Heart left ventricle (tissue), 16 donors: ENCODE measurements around the gene EEIG1. TPM values are rescaled to one million over a fixed set of nuclear protein-coding genes. Genes with fewer than 3 reads are reported as not detected.

Experiments
- ATAC-seq, 4 donors: fragments of 200-7000 bp; cut with Tn5 transposase; one replicate each; pipeline ENCODE4 v1.9.1; 2020 to 2022; ENCODE audit warnings: moderate library complexity in 4 of 4, mild to moderate bottlenecking in 3 of 4, moderate number of reproducible peaks in 1 of 4
- DNase-seq, 5 donors: peaks; one replicate each; pipeline ENCODE4 v3.0.0-alpha.2; 2020
- H3K27ac ChIP-seq, 12 donors: fragments of 200-600 bp; sonication (generic) in 4 of 12; one replicate each; pipeline versions ENCODE4 v1.5.0 to v1.8.0; 2016 to 2022; ENCODE audit warnings: mild to moderate bottlenecking in 2 of 12
- H3K27me3 ChIP-seq, 9 donors: fragments of 200-600 bp; sonication (generic) in 2 of 9; one replicate each; pipeline versions ENCODE4 v1.5.1 to v1.8.0; 2016 to 2022; ENCODE audit warnings: mild to moderate bottlenecking in 3 of 9
- H3K36me3 ChIP-seq, 9 donors: fragments of 200-600 bp; sonication (generic) in 2 of 9; one replicate each; pipeline versions ENCODE4 v1.5.0 to v1.8.0; 2018 to 2022; ENCODE audit warnings: mild to moderate bottlenecking in 2 of 9
- H3K4me1 ChIP-seq, 12 donors: fragments of 200-600 bp; sonication (generic) in 4 of 12; one replicate each; pipeline versions ENCODE4 v1.5.0 to v1.8.0; 2016 to 2022; ENCODE audit warnings: mild to moderate bottlenecking in 3 of 12
- H3K4me3 ChIP-seq, 12 donors: fragments of 200-600 bp; sonication (generic) in 4 of 12; one replicate each; pipeline versions ENCODE4 v1.5.0 to v1.8.0; 2017 to 2022; ENCODE audit warnings: mild to moderate bottlenecking in 9 of 12, moderate library complexity in 4 of 12
- H3K9me3 ChIP-seq, 12 donors: fragments of 200-600 bp; sonication (generic) in 4 of 12; one replicate each; pipeline versions ENCODE4 v1.5.0 to v1.8.0; 2016 to 2022; ENCODE audit warnings: mild to moderate bottlenecking in 1 of 12
- POLR2A ChIP-seq, 2 donors: fragments of 450-650 bp; IDR thresholded peaks; one replicate each; pipeline ENCODE4 v1.6.1; 2017; ENCODE audit warnings: antibody characterized with exemption in 2 of 2, mild to moderate bottlenecking in 2 of 2, moderate library complexity in 2 of 2
- WGBS, 4 donors: extraction: QIAGEN DNeasy Blood & Tissue Kit in 2 of 4; methylation state at CpG; one replicate each; pipeline versions ENCODE4 v1.1.5 to v1.1.7; 2013 to 2018; 5-methylcytosine and 5-hydroxymethylcytosine counted together
- intact Hi-C, 10 donors: fragments of 100-400 bp; cut with DNase I; formaldehyde crosslinking; loops; one replicate each; pipeline versions ENCODE4 v1.11.1 to v1.14.2; 2022
- polyA plus RNA-seq, 2 donors: library from polyadenylated mRNA; stranded (reverse); fragments of 200-250 nt; gene quantifications; one replicate each; pipeline ENCODE4 v1.2.3, GENCODE V29; 2013
- total RNA-seq, 9 donors: library from RNA; depleted of rRNA in 2 of 9; stranded (reverse); fragments of >200 nt in 2 of 9; fragmentation: NEBNext Ultra II Directional in 3 of 9; extraction: Animal tissue kit (Norgen Biotek cat#: 25700) in 3 of 9; gene quantifications; one replicate each; pipeline versions ENCODE4 v1.1.0 to v1.2.4, GENCODE V29; 2016 to 2023
- TF ChIP-seq, protein P1 (sequence below), 12 donors: fragments of 200-600 bp; sonication (generic) in 4 of 12; IDR thresholded peaks; one replicate each; pipeline versions ENCODE4 v1.5.0 to v1.8.0; 2018 to 2022; ENCODE audit warnings: antibody characterized with exemption in 12 of 12, mild to moderate bottlenecking in 5 of 12
- donor health status: ischemic (EF 13 %, LVEDD 7.1; RV severe dilation, severe dysfunction).
- donor health status: healthy with polysubstance abuse.
- donor health status: DM: no; HTN: yes; CAD: no.
- donor health status: DM: no; HTN: no; CAD: no.
- donor health status: ischemic (EF 25% LVEDD 6.9; RV normal size, moderate dysfunction).
- donor health status: ischemic (EF 25% LVEDD 5.7; RV mildly dilated, moderate dysfunction).
- donor health status: healthy.
- donor health status: DM: yes; HTN: yes; CAD: no.
- donor health status: ischemic (EF 35%, LVEDD 5.7; RV mildly dilated, moderate dysfunction).
- donor health status: nonischemic (EF 11% LVEDD 7.7; RV severe dilation, severe dysfunction).
- donor health status: DM: yes; HTN: yes; CAD: no.
- donor health status: PGD.
- donor health status: ischemic (EF 29% LVEDD 5.4; RV normal size, mild dysfunction).
- donor health status: nonischemic (EF 23%, LVEDD 6.1; RV moderate dilation, normal function).

The EEIG1 gene
- total and polyA plus RNA-seq, 11 donors, result 5.4 to 45.2 (median 20.1) TPM

DNA sequence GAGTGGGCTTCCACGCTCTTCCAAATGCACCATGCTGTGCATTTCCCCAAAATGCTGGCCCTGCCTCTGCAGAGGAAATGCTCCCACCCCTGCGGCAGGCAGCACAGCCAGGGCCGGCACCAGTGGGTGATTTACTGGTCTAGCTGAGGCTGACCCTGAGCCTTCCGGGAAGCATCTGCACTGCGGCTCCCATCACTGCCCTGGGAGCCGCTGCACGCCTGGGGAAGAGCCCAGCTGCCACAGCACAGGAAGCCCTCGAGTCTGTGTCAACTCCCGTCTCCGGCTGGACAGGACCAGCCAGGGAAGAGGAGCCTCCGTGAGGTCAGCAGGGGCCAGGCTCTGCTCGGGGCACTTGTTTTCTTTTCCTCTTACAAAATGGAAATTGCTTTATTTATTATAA lies 25.1 kb upstream of the EEIG1 start:
- intact Hi-C loops, result loop anchor here in 1 of 10 donors (2.0 kb wide), 1 partner anchor 33 kb away; no protein-coding TSS in a partner anchor
- WGBS, 4 donors, result 42 to 61% (median 46%) methylated on average over 10 to 12 of the region's 12 CpGs
- TF ChIP-seq, protein P1, sequence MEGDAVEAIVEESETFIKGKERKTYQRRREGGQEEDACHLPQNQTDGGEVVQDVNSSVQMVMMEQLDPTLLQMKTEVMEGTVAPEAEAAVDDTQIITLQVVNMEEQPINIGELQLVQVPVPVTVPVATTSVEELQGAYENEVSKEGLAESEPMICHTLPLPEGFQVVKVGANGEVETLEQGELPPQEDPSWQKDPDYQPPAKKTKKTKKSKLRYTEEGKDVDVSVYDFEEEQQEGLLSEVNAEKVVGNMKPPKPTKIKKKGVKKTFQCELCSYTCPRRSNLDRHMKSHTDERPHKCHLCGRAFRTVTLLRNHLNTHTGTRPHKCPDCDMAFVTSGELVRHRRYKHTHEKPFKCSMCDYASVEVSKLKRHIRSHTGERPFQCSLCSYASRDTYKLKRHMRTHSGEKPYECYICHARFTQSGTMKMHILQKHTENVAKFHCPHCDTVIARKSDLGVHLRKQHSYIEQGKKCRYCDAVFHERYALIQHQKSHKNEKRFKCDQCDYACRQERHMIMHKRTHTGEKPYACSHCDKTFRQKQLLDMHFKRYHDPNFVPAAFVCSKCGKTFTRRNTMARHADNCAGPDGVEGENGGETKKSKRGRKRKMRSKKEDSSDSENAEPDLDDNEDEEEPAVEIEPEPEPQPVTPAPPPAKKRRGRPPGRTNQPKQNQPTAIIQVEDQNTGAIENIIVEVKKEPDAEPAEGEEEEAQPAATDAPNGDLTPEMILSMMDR (IDR thresholded peaks at IDR 0.05), result no peak
- no peak overlapping the region for H3K4me3 ChIP-seq
- peaks cover 0 to 38% (median 11%) of the 10 kb centered on the region in 12 donors for H3K4me1 ChIP-seq
- ATAC-seq (peak in 3 of 4 donors; percentile 18 to 70 (median 48)), DNase-seq (peak; percentile 55 to 70 (median 60))
- peak overlapping the region in 1 of 12 donors; percentile 73 for H3K27ac ChIP-seq
- H3K36me3 ChIP-seq, result no peaks in the 10 kb centered on the region
- H3K27me3 ChIP-seq, result no peaks in the 10 kb centered on the region
- peaks cover 0 to 8% (median 1%) of the 10 kb centered on the region in 12 donors for H3K9me3 ChIP-seq

DNA sequence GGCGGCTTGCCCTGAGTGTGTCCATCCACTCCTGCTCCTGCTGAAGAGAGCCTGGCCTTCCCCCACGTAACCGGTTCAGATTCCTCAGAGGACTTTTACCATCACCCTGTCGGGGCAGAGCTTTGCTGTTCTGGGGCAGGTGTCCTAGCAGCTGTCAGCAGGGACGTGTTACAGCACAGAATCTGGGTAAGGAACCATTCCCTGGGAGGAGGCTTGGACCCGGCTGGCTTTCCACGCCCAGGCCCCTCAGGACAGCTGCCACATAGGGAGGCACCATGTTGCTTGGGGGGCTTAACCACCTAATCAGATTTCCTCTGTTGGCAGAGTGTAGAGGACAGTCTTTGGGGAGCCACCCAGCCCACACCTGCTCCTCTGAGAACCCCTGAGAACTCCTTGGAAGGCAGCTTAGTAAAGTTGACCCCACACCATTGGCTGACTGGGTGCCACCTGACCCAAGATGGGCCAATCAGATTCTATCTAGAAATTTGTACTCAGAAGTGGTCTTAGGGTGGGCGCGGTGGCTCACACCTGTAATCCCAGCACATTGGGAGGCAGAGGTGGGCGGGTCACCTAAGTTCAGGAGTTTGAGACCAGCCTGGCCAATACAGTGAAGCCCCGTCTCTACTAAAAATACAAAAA lies 23.3 kb upstream of the EEIG1 start:
- Histone ChIP-seq H3K4me1 (peaks cover 0 to 36% (median 11%) of the 10 kb centered on the region in 12 donors), H3K36me3 (no peaks in the 10 kb centered on the region), H3K4me3 (no peak overlapping the region), H3K9me3 (peaks cover 0 to 12% (median 1%) of the 10 kb centered on the region in 12 donors), H3K27me3 (no peaks in the 10 kb centered on the region), H3K27ac (no peak overlapping the region)
- intact Hi-C loops, result no loop called here
- TF ChIP-seq POLR2A (IDR thresholded peaks at IDR 0.05), result no peak
- TF ChIP-seq, protein P1 (IDR thresholded peaks at IDR 0.05), result no peak
- WGBS, 4 donors, result 85 to 88% (median 87%) methylated on average over 11 of the region's 11 CpGs
- DNase-seq (no peak), ATAC-seq (no peak)

DNA sequence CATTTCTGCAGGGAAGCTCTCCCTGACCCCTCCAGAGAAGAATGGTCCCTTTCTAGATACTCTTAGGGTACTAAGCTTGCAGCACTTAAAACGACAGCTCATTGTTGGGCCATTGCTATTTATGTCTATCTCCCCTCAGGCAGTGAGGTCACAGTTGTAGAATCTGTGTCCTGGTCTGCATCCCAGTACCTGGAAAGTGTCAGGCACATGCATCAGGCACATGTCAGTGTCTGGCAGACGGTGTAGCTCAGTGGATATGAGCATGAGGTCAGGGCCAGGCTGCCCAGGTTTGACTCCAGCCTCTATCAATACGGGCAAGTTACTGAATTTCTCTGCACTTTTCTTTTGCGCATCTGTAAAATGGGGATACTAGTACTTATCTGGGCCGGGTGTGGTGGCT lies 22.2 kb upstream of the EEIG1 start:
- Histone ChIP-seq H3K27me3 (no peaks in the 10 kb centered on the region), H3K9me3 (peaks cover 0 to 6% (median 0%) of the 10 kb centered on the region in 12 donors), H3K4me1 (peaks cover 0 to 35% (median 11%) of the 10 kb centered on the region in 12 donors), H3K27ac (peak overlapping the region in 8 of 12 donors; percentile 16 to 78 (median 72)), H3K36me3 (no peaks in the 10 kb centered on the region), H3K4me3 (no peak overlapping the region)
- TF ChIP-seq, protein P1 (IDR thresholded peaks at IDR 0.05), result no peak
- TF ChIP-seq POLR2A (IDR thresholded peaks at IDR 0.05), result no peak
- peak; percentile 93 to 98 (median 94) for ATAC-seq
- intact Hi-C loops, result no loop called here
- peak in 4 of 5 donors; percentile 70 to 83 (median 78) for DNase-seq
- WGBS, 4 donors, result 62 to 81% (median 69%) methylated on average over 5 of the region's 5 CpGs

DNA sequence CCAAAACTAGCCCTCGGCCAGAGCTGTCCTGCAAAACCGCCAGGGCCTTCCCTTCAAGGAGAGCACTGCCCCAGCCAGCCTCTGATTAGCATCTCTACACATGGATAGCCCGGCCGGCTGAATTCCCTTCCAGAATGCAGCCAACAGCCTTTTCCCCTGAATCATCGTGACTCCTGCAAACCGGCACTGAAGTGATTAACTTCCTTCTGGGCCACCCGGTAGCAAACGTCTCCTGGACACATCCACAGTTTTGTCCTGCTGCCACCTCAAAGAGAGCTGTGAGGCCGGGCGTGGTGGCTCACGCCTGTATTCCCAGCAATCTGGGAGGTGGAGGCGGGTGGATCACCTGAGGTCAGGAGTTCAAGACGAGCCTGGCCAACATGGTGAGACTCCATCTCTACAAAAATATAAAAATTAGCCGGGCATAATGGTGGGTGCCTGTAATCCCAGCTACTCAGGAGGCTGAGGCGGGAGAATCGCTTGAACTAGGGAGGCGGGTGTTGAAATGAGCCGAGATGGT lies 21.1 kb upstream of the EEIG1 start:
- no peak for DNase-seq
- Histone ChIP-seq H3K9me3 (peaks cover 0 to 4% (median 0%) of the 10 kb centered on the region in 12 donors), H3K4me3 (no peak overlapping the region), H3K4me1 (peaks cover 0 to 24% (median 6%) of the 10 kb centered on the region in 12 donors), H3K36me3 (no peaks in the 10 kb centered on the region), H3K27me3 (no peaks in the 10 kb centered on the region), H3K27ac (peak overlapping the region in 2 of 12 donors; percentile 34 to 73)
- 63 to 70% (median 66%) methylated on average over 18 of the region's 18 CpGs for WGBS, 4 donors
- intact Hi-C loops, result no loop called here
- ATAC-seq, result no peak
- no peak for TF ChIP-seq POLR2A (IDR thresholded peaks at IDR 0.05)
- TF ChIP-seq, protein P1 (IDR thresholded peaks at IDR 0.05), result no peak
